Activated CD4-positive, alpha-beta T cell treated with anti-CD3 and anti-CD28 coated beads for 24 hours (primary cell): ENCODE results near the gene COPZ1.
"Not testable (repeated sequence)": the region's sequence is repeated elsewhere in the genome, so short reads cannot be mapped to it uniquely, and the experiment has no call there.

Source experiments
- DNase-seq, 2 donors: peaks; one replicate each; pipeline ENCODE4 v3.0.0-alpha.2; 2020; ENCODE audit warnings: low read depth in 2 of 2

The COPZ1 gene

DNA sequence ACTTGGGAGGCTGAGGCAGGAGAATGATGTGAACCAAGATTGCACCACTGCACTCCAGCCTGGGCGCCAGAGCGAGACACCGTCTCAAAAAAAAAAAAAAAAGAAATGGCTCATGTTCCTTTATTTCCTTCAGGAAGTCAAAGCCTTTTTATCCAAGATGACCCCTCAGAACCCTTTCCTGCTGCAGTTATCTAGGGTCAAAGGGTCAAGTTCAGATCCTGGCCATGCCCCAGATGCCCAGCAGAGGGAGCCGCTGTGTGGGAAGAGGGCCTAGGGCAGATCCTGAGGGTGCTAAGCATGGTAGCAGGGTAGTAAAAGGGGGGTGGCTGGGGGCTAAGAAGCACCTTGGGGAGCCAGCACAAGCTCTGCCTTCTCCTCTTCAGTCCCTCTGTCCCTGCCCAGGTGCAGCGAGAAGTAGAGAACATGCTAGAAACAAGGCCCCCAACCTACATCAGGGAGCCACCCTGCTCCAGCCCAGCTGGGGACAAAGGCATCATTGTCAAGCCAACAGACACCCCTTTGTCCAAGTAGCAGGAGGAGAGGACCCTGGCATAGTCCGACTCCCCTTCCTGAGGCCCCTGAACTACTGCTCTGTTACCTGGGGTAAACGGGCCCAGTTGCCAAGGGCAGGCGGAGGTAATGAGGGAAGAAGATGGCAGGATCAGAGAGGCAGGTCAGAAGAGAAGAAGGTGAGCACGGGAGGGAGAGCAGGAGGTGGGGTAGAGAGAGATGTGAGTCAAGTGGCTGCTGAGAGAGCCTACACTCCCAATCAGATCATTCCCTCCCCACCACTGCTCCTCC is 30.6 kb upstream of the COPZ1 start:
- DNase-seq, result peak in 1 of 2 donors; percentile 44

DNA sequence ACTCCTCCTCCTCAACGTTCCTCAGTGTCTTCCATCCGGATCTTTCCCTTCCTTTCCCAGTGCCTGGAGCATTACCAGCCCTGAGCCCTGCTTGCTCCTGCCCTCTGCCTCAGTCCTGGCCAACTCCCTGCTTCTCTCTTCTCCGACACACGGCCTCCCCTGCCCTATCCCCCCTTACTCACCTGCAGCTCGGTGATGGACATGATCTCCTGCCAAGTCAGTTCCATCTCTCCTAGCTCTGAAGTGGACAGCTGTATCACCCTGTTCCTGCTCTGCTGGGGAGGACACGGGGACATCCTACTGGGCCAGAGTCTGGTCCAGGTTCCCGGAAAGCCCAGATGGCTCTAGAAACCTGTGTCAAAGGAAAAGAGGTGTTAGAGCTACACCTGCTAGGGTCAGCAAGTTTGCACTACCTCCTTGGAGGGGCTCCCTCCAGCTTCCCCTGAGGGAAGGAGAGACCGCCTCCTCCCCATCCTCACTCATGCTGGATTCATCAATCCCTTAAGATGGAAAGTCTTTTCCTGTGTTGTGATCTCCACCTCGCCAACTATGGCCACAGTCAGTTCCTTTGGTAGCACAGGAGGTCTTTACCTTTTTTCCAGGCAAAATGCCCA is 29.9 kb upstream of the COPZ1 start:
- no peak for DNase-seq

DNA sequence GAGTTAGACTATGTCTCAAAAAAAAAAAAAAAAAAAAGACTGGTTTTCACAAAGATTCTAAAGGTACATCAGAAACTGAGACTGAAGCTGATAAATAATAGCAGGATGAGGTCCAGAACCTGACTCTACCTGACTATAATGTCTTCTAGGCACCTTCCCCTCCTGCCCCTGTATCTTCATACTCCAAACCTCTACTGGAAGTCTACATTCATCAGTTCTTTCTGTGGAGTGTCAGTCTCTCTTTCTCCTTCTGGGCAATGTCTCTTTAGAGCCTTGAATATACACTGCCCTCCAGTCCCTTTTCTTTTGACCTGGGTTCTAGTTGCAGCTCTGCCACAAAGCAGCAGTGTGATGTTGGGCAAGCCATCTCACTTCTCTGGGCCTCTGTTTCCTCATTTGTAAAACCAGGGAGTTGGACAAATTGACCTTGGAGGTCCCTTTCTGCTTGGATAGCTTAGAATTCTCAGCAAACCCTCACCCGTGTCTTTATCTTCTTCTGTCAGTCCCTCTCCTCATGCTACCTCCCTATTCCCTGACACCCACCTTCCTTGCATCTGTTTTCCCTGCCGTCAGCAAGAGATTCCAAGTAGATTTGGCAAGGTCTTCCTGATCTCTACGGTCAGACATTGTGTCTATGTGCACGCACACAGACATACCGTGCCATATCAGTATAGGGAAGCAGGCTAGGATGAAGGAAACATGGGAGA is 28.4 kb upstream of the COPZ1 start:
- no peak for DNase-seq

DNA sequence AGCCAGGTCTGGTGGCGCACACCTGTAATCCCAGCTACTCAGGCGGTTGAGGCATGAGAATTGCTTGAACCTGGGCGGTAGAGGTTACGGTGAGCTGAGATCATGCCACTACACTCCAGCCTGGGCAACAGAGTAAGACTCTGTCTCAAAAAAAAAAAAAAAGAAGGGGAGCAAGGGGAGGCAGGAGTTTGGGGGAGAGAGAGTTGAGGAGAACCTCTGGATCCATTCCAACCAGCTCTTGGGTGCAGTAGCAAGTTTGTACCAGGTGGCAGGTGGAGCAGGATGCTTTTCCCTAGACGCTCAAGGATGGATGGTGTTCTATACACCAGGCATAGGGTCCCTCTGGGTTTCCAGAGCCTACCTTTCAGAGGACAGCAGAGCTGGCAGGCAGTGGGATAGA is 26.0 kb upstream of the COPZ1 start:
- no peak for DNase-seq

DNA sequence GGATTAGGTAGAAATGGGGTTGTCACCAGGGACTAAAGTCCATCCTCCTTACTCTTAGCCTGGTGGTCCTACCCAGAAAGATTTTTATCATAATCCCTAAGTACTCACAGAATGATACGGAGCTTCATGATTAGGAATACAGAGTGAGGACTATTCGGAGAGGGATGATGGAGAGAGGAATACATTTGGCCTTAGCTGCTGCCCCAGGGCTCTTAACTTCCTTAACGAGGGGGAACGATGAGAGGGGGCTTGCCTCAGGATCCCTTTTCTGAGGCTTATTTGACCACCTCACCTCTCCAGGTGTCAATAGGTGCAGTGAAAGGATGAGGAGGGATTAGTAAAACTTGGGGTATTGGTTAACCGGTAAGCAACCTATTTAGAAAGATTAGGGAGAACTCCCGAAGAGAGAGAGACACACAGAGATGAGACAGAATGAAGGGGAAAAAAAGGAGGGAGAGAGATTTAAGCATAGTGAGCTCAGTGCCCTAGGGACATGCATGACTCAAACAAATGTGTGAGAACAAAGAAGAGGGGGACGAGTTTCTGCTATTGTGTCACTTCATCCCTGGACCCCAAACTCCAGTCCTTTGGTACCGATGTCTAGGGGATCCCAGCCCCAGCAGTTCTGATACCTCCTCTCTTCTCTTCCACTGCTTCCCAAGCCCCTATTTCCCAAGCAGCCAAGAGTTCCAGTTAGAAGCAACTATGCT is 25.3 kb upstream of the COPZ1 start:
- no peak for DNase-seq

DNA sequence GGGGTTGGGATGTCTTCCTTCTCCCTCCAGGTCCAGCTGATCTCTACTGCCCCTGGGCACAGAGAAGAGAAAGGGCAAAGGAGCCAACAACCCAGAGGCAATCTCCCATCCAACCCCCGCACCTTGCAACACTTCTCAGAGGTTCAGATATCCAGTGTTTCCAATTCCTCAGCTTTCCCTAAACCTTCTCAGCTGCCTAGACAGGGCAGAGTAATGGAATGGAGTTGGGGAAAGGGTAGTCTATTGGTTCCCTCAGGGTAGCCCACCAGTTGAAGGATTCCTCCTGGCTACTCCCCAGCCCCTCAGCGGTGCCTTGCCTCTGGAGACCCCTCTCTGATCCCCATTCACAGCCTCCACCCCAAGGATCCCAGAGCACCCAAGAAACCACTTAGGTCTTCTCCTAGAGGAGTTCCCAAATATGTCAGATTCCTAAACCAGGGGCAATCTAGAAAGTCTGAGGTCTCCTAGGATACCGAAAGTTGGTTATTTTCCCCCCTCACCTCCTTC is 24.7 kb upstream of the COPZ1 start:
- no peak for DNase-seq

DNA sequence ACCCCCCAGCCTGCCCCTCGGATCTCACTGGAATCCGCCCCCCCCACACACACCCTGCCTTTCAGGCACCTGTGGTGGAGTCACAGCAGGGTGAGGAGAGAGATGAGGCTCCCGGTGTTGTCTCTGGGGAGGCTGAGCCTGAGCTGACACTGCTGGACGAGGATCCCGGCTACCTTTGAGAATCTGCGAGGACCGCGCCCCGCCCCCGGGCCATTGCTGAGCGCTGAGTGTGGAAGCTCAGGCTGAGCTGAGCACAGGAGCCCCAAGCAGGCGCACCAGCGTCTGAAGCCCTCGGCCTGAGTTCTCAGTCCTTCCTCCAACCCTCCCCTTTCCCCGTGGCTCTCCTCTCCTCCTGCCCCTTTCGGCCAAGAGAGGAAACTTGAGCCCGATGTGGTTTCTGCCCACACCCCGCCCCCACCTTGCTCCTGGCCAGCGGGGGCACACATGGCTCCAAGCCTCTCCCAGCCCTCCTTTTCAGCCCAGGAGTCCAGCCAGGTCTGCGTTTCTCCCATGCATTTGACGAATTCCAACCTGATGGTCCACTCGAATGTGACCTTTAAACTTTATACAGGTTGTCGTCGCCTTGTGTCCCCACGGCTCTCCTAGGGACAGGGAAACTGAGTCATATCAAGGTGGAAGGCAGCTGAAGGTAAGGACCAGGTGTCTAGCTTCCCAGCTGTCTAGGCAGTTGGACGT is 24.1 kb upstream of the COPZ1 start, which contains the start of gene NFE2:
TSS of gene NFE2 (minus strand) at position 284 of the 696 bp plus-strand sequence. CDS start 5,767 bp downstream, outside the sequence.
- DNase-seq, result no peak

DNA sequence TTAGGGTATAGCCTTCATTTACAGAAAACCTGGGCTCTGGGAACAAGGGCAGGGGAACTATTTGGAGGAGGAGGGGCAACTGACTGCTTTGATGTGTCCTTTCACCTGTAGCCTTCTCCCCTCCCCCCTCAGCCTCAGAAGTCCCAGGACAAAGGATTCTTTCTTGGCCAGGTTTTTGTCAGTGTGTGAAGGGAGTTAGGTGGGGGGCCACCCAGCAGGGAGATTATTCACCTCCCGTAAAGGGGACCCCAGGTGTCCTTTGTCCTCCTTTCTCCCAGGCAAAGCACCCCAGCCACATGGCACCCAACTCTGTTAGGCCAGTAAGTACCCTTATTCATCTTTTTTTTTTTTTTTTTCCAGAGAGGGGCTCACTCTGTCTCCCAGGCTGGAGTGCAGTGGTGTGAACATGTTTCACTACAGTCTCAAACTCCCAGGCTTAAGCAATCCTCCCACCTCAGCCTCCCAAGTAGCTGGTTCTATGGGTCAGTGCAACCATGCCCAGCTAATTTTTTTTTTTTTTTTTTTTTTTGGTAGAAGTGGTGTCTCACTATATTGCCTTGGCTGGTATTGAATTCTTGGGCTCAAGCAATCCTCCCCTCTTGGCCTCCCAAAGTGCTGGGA is 23.4 kb upstream of the COPZ1 start:
- DNase-seq, result no peak

DNA sequence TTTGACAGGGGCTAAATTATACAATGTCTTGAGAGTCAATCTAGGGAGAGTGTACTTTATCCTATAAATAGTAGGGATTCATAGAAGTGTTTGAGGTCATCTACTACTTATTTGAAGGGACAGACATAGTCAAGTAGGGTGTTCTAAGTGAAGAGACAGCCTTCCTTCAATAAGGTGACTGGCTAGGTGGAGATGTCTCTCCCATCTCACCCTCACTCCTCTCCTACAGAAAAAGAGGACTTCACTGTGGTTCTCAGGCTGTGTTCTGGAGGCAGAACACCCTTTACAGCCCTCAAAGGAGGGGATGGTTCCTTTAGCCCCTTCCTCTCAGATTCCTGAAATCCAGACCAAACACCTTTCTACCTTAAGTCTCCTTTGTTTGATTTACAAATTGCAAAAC is 21.3 kb upstream of the COPZ1 start:
- DNase-seq, result no peak

DNA sequence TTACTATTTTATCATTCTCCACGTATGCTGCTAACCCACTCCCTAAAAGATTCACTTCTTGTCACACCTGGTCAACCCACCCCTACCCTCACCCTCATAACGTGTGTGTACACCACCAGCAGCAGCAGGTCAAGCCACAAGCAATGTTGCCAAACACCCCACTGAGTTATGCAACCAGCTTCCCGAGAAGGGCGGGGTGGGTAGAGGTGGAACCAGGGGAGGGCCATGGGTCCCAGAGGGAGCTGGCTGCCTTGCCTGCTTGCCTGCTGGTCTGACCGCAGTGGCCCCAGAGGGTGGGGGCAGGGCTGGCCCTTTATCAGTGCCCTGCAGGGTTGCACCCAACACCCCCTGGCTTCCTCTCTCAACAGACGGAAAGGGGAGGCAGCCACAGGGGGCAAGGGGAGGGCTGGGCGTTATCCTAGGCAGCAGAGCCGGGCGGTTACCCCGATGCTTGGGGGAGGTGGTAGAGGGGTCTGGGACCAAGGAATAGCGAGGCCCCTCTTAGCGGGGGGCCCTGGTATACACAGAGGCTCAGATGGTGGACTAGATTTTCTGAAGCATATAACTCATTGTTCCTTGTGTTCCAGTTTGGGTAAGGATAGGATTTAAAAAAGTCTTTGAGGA is 20.6 kb upstream of the COPZ1 start:
- DNase-seq, result no peak

DNA sequence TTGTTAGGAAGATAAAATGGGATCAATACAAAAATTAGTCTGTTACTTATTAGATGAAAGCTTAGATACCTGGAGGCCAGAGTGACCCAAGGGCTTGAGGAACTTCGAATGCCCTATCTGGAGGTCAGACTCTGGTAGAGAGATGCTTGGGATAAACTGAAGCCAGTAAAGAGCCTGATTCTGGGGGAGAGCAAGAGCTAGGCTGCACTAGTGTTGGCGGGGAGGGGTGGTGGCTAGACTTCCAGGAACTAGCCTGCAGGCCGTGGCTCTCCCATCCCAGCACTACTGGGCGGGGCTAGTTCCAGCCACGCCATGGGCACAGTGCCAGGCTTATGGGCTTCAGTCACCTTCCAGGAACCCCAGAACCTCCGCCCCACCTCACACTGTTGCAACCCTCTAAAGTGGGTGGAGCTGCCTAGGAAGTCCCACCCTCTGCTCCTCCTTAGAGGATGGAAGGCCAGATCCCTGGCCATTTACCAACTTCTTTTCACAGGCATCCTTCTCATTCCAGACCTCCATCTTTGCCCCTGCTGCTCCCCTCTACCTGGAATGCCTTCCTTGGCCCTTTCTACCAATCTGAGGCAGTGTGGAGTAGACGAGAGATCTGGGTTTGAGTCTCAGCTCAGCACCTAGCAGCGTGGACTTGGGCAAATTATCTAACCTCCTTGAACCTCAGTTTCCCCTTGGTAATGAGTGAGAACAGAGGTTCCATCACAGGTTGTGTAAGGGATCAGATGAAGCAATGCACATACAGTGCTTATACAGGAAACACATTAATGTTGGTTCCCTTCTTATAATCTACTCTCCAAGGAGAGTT is 17.8 kb upstream of the COPZ1 start:
- DNase-seq, result no peak

DNA sequence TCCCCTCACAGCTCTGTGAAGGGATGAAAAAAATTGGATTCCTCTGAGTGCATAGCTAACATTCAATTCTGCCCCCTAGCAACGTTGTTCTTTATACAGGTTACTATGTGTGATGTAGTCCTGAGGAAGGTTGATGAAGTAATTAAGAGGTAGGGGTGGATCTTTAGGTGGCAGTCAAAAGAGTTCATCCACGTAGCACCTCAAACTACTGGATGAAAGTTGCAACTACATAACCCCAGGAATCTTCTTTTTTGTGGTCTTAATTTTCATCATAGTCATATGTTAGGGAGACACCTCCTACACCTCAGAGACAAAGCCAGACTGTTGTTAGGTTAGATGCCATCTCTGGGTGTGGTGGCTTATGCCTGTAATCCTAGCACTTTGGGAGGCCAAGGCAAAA is 13.9 kb upstream of the COPZ1 start:
- no peak for DNase-seq

DNA sequence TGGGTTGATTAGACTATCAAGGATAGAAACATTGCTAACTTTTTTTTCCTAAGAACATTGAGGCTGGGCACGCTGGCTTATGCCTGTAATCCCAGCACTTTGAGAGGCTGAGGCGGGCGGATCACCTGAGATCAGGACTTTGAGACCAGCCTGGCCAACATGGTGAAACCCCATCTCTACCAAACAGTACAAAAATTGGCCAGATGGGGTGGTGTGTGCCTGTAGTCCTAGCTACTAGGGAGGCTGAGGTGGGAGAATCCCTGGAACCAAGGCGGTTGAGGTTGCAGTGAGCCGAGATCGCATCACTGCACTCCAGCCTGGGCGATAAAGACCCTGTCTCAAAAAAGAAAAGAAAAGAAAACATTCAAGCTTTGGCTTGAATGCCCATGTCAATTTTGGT is 12.6 kb upstream of the COPZ1 start:
- DNase-seq, result not testable (repeated sequence)

DNA sequence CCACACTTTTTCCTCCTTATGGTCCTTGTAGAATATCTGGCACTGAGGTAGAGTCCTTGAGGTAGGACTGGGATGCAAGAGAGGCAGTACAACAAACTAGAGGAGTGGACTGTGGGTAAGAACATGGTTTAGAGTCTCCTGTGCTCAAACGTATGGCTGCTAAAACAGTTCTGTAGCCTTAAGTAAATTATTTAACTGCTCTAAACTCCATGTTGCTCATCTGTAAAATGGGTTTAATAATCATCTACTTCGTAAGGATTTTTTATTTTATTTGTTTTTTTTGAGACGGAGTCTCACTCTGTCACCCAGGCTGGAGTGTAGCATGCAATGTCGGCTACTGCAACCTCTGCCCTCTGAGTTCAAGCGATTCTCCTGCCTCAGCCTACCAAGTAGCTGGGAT is 3.6 kb upstream of the COPZ1 start:
- no peak for DNase-seq

DNA sequence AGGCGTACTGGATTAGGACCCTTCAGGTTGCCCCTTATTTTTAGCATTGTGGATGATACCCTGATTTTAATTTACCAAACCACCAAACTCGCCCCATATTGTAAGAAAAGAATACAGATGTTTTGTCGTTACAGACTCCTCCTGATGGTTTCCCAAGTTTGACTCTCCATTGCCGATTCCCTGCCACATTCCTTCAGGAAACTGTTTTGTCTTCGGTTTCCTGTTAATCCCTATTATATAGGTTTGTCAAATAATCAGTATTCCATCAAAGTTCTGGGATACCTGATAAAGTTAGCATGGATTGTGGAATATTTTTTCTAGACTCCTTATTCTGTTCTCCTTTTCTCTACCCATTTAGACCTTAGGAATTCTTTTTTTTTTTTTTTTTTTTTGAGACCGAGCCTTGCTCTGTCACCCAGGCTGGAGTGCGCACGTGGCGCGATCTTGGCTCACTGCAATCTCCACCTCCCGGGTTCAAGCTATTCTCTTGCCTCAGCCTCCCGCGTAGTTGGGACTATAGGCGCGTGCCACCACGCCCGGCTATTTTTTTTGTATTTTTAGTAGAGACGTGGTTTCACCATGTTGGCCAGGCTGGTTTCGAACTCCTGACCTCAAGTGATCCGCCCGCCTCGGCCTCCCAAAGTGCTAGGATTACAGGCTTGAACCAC is 645 bp downstream of the COPZ1 start:
- DNase-seq, result not testable (repeated sequence)

DNA sequence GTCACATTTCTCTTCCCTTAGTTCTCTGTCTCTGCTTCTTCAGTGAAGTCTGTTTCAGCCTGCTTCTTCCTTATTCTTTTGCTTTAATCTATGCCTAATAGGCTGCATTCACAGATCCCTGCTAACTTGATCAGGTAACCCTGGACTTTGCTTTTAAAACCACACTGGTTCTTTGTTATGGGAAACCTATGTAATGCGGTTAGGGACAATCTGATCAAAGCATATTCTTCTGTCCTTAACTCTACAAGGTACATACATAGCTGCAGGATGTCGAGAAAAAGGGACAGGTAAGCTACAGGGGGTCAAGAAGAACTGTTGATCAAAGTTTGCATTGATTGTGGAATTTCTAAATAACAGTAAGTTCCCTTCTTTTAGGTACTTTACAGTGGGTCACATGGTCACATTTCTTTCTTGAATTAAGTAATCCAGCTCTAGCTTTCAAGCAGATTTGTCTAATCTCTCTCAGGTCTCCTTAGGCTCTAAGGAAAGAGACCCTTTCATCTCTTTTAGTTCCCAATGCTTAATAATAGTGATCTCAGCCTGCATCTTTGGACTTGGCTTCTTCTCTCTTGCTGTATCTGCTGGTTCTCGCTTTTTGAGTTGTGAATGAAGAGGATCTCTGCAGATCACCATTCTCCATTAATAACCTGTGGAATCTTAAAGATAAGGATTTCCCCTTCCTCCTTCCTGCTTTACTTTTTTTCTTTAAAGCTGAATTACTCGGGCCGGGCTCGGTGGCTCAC is 3.8 kb downstream of the COPZ1 start:
- DNase-seq, result no peak

DNA sequence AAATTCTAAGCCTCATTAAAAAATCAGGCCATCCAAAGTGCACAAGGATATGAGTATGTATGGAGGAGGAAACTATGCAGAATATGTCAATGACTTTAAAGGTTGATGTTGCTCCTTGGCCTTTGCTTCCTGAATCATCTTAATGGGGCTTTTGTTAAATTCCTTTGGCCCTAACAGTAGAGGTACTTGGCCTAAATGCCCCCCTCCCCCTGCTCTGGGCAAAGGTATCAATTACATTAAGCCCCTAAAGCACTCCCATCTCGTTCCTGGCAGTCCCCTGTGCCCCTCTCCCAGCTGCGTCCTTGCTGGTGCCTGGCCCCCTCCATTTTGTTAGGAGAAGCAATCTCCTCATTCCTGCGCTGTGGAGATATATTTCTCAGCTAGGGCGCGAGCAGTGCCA is 4.8 kb downstream of the COPZ1 start:
- no peak for DNase-seq

DNA sequence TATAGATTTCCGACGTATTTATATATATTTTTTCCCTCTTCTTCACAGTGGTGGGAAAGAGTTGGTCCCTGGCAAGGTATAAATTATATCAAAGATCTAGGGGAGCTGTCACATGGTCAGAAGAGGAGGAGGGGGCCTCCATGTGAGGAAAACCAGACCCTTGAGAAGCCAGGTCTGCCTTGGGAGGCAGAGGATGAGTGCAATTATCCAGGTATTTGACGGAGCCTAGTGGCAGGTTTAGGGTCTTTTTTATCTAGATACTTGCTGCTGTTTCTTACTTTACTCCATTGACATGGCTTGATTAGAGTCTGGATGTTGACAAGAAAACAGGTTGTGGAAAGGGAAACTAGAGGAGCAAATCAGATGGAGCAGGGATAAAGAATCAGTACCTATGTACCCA is 5.5 kb downstream of the COPZ1 start:
- no peak for DNase-seq
